Stimulated activated naive CD8-positive, alpha-beta T cell treated with anti-CD3 and anti-CD28 coated beads, Interleukin-15, Interleukin-2, amounts not matched to agents 100 ng/mL and 50 ng/mL, for 24 hours (primary cell): ENCODE results near the gene NOL4L.

Source experiments
- H3K27ac Mint-ChIP-seq: one replicate; pipeline ENCODE4 v1.8.0; 2021; ENCODE audit warnings: mild to moderate bottlenecking, mixed read lengths
- H3K27me3 Mint-ChIP-seq: one replicate; pipeline ENCODE4 v1.8.0; 2021; ENCODE audit warnings: mixed read lengths
- H3K36me3 Mint-ChIP-seq: one replicate; pipeline ENCODE4 v1.8.0; 2021; ENCODE audit warnings: low read depth, mixed read lengths
- H3K4me1 Mint-ChIP-seq: one replicate; pipeline ENCODE4 v1.8.0; 2021; ENCODE audit warnings: low read depth, mixed read lengths
- H3K4me3 Mint-ChIP-seq: one replicate; pipeline ENCODE4 v1.8.0; 2021; ENCODE audit warnings: mild to moderate bottlenecking, mixed read lengths
- H3K9me3 Mint-ChIP-seq: one replicate; pipeline ENCODE4 v1.8.0; 2021; ENCODE audit warnings: mixed read lengths

The NOL4L gene

GRCh38 chr20:32528905-32529670 lies 56.0 kb downstream of the NOL4L start:
- Mint-ChIP-seq H3K27ac (peak overlapping the region; percentile 92), H3K4me3 (no peak overlapping the region), H3K4me1 (peaks cover 88% of the 10 kb centered on the region)

GRCh38 chr20:32528171-32528891 lies 56.8 kb downstream of the NOL4L start:
- Mint-ChIP-seq H3K4me3 (peak overlapping the region; percentile 68), H3K36me3 (no peaks in the 10 kb centered on the region), H3K27me3 (no peaks in the 10 kb centered on the region), H3K4me1 (peaks cover 88% of the 10 kb centered on the region), H3K27ac (peak overlapping the region; percentile 92), H3K9me3 (no peaks in the 10 kb centered on the region)

More at GRCh38 chr20:32528905-32529670, 56.0 kb downstream of the NOL4L start:
- no peaks in the 10 kb centered on the region for H3K9me3 Mint-ChIP-seq
- H3K27me3 Mint-ChIP-seq = no peaks in the 10 kb centered on the region
- no peaks in the 10 kb centered on the region for H3K36me3 Mint-ChIP-seq

DNA sequence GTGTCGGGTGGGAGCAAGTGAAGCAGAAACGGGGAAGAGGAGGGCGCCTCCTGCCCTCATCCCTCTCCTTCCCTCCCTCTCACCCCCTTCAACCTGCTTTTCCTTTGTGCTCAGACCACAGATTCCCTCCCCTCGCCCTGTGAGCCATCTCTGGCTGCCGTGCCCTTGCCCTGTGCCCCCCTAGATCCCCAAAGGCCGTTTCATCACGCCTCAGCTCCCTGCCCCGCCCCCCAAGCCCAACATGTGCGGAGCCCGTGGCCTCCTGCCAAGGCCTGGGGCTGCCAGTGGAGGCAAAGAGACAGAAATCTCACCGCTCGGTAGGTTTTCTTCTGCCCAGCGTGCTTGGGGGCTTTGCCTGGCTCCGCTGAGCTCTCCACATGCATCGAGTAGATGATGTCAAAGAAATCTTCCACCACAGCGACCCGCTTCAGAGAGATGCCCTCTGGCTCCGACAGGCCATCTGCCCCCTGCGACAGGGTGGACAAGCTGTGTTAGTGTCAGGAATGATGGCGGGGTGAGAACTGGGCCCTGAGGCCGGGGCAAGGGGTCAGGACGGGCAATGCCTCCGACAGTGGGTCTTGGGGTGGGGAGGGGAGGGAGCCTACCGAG lies 57.6 kb downstream of the NOL4L start:
- Mint-ChIP-seq H3K27ac (peak overlapping the region; percentile 92), H3K4me3 (peak overlapping the region; percentile 68), H3K36me3 (no peaks in the 10 kb centered on the region), H3K27me3 (no peaks in the 10 kb centered on the region), H3K9me3 (no peaks in the 10 kb centered on the region), H3K4me1 (peaks cover 88% of the 10 kb centered on the region)

- Mint-ChIP-seq H3K27ac (peak overlapping the region; percentile 92), H3K36me3 (no peaks in the 10 kb centered on the region), H3K4me3 (peak overlapping the region; percentile 68)
Observed at GRCh38 chr20:32527052-32527446, 58.1 kb downstream of the NOL4L start.

DNA sequence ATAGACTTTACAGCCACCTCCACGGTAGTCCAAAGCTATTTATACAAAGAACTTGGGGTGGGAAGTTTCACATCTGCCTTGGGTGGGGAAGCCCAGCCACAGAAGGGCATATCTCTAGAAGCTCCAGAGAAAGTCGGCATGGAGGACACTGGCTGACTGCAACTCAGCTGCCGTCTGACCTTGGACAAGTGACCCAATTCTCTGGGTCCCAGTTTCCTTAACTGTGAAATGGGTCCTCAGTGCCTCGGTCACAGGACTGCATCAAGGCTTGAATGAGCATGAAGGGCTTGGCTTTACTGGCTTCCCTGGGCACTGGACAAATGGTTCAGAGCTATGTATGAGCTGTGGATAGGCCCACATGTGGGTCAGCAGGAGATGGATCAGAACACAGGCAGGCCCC lies 58.6 kb downstream of the NOL4L start:
- peak overlapping the region; percentile 92 for H3K27ac Mint-ChIP-seq
- no peaks in the 10 kb centered on the region for H3K9me3 Mint-ChIP-seq
- H3K4me1 Mint-ChIP-seq = peaks cover 88% of the 10 kb centered on the region
- H3K27me3 Mint-ChIP-seq = no peaks in the 10 kb centered on the region
- no peaks in the 10 kb centered on the region for H3K36me3 Mint-ChIP-seq
- H3K4me3 Mint-ChIP-seq = peak overlapping the region; percentile 68

More at GRCh38 chr20:32527052-32527446, 58.1 kb downstream of the NOL4L start:
- Mint-ChIP-seq H3K9me3 (no peaks in the 10 kb centered on the region), H3K4me1 (peaks cover 88% of the 10 kb centered on the region), H3K27me3 (no peaks in the 10 kb centered on the region)

- peak overlapping the region; percentile 68 for H3K4me3 Mint-ChIP-seq
- no peaks in the 10 kb centered on the region for H3K36me3 Mint-ChIP-seq
- H3K27me3 Mint-ChIP-seq = no peaks in the 10 kb centered on the region
- H3K9me3 Mint-ChIP-seq = no peaks in the 10 kb centered on the region
- H3K4me1 Mint-ChIP-seq = peaks cover 90% of the 10 kb centered on the region
- peak overlapping the region; percentile 92 for H3K27ac Mint-ChIP-seq
Observed at GRCh38 chr20:32526125-32526524, 59.0 kb downstream of the NOL4L start.

DNA sequence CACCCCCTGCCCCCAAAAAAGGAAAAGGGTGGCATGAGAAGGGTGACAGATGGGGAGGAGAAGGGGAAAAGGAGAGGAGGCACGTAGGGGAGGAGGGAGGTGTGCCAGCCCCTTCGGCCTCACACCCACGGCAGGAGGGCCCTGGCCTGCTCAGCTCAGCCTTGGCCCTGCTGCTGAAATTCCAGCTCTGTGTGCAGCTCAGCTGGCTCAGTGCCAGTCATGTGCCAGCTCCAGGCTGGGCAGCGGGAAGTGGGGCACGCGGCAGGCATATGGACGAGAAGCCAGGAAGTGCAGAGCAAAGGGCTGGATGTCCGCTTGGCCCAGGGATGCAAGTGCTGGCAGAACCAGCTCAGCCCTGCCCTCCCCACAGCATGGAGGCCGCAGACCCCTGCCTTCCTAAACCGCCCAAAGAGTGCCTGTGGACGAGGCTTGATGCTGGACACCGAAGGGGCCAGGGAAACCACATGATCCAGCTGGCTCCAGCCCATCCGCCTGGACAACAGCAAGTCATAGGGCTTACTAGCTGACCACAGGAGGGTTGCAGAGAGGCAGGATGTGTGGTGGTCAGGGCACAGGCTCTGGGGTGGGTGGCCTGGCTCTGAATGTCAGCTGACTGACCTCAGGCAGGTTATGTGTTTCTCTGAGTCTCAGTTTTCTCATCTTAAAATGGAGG lies 60.2 kb downstream of the NOL4L start:
- H3K36me3 Mint-ChIP-seq = no peaks in the 10 kb centered on the region
- peak overlapping the region; percentile 69 for H3K27ac Mint-ChIP-seq
- H3K4me1 Mint-ChIP-seq = peaks cover 90% of the 10 kb centered on the region
- no peaks in the 10 kb centered on the region for H3K9me3 Mint-ChIP-seq
- H3K4me3 Mint-ChIP-seq = no peak overlapping the region
- H3K27me3 Mint-ChIP-seq = no peaks in the 10 kb centered on the region

GRCh38 chr20:32523613-32524213 lies 61.4 kb downstream of the NOL4L start:
- H3K9me3 Mint-ChIP-seq = no peaks in the 10 kb centered on the region
- peaks cover 78% of the 10 kb centered on the region for H3K4me1 Mint-ChIP-seq
- no peaks in the 10 kb centered on the region for H3K27me3 Mint-ChIP-seq
- H3K4me3 Mint-ChIP-seq = no peak overlapping the region
- H3K36me3 Mint-ChIP-seq = no peaks in the 10 kb centered on the region
- peak overlapping the region; percentile 49 for H3K27ac Mint-ChIP-seq

- Mint-ChIP-seq H3K36me3 (no peaks in the 10 kb centered on the region), H3K9me3 (no peaks in the 10 kb centered on the region), H3K27ac (peak overlapping the region; percentile 49), H3K4me1 (peaks cover 71% of the 10 kb centered on the region), H3K4me3 (no peak overlapping the region), H3K27me3 (no peaks in the 10 kb centered on the region)
Observed at GRCh38 chr20:32522776-32523612, 62.1 kb downstream of the NOL4L start.

GRCh38 chr20:32522526-32522775 lies 62.7 kb downstream of the NOL4L start:
- Mint-ChIP-seq H3K27ac (no peak overlapping the region), H3K4me1 (peaks cover 65% of the 10 kb centered on the region), H3K27me3 (no peaks in the 10 kb centered on the region), H3K9me3 (no peaks in the 10 kb centered on the region), H3K36me3 (no peaks in the 10 kb centered on the region), H3K4me3 (no peak overlapping the region)

- H3K4me3 Mint-ChIP-seq = no peak overlapping the region
- no peaks in the 10 kb centered on the region for H3K36me3 Mint-ChIP-seq
- H3K27me3 Mint-ChIP-seq = no peaks in the 10 kb centered on the region
- peaks cover 60% of the 10 kb centered on the region for H3K4me1 Mint-ChIP-seq
- no peaks in the 10 kb centered on the region for H3K9me3 Mint-ChIP-seq
- H3K27ac Mint-ChIP-seq = peak overlapping the region; percentile 63
Observed at GRCh38 chr20:32521780-32522525, 63.2 kb downstream of the NOL4L start.

- H3K4me1 Mint-ChIP-seq = peaks cover 55% of the 10 kb centered on the region
Observed at GRCh38 chr20:32520927-32521203, 64.3 kb downstream of the NOL4L start.

GRCh38 chr20:32519381-32519730 lies 65.8 kb downstream of the NOL4L start:
- Mint-ChIP-seq H3K4me1 (peaks cover 55% of the 10 kb centered on the region), H3K9me3 (no peaks in the 10 kb centered on the region)

More at GRCh38 chr20:32520927-32521203, 64.3 kb downstream of the NOL4L start:
- Mint-ChIP-seq H3K36me3 (peaks cover 6% of the 10 kb centered on the region), H3K27ac (no peak overlapping the region), H3K4me3 (no peak overlapping the region), H3K9me3 (no peaks in the 10 kb centered on the region), H3K27me3 (no peaks in the 10 kb centered on the region)

More at GRCh38 chr20:32519381-32519730, 65.8 kb downstream of the NOL4L start:
- no peak overlapping the region for H3K27ac Mint-ChIP-seq
- no peaks in the 10 kb centered on the region for H3K27me3 Mint-ChIP-seq
- no peak overlapping the region for H3K4me3 Mint-ChIP-seq
- H3K36me3 Mint-ChIP-seq = peaks cover 10% of the 10 kb centered on the region
